Urinary bladder (tissue), 4 donors: Measurements from ENCODE around the gene OSCP1. TPM values are rescaled to one million over a fixed set of nuclear protein-coding genes. Genes with fewer than 3 reads are reported as not detected.
"Not testable (repeated sequence)": the region's sequence is repeated elsewhere in the genome, so short reads cannot be mapped to it uniquely, and the experiment has no call there.

Experiments
- DNase-seq: peaks from one replicate; pipeline ENCODE4 v3.0.0-alpha.2; 2015; ENCODE audit errors: extremely low spot score
- H3K27ac ChIP-seq: one replicate; pipeline ENCODE4 v1.5.1; 2013; ENCODE audit warnings: low read depth, mild to moderate bottlenecking, moderate library complexity
- H3K36me3 ChIP-seq: one replicate; pipeline ENCODE4 v1.6.1; 2013; ENCODE audit warnings: mild to moderate bottlenecking, moderate library complexity; ENCODE audit not compliant: insufficient read depth
- H3K4me1 ChIP-seq: one replicate; pipeline ENCODE4 v1.6.1; 2013; ENCODE audit warnings: mild to moderate bottlenecking, moderate library complexity; ENCODE audit not compliant: insufficient read depth
- H3K4me3 ChIP-seq: one replicate; pipeline ENCODE4 v1.5.1; 2013; ENCODE audit warnings: low read depth, low read length
- WGBS: extraction: QIAGEN DNeasy Blood & Tissue Kit; methylation state at CpG from one replicate; pipeline ENCODE4 v1.1.7; 2013; 5-methylcytosine and 5-hydroxymethylcytosine counted together
- polyA plus RNA-seq: library from polyadenylated mRNA; stranded (reverse); fragments of 200-250 nt; gene quantifications from one replicate; pipeline ENCODE4 v1.2.3, GENCODE V29; 2013
- total RNA-seq: library from RNA; depleted of rRNA; stranded (reverse); fragments of >200 nt; gene quantifications from one replicate; pipeline ENCODE4 v1.2.3, GENCODE V29; 2014
- donor health status: healthy with polysubstance abuse.
- donor health status: healthy.

The OSCP1 gene
- total and polyA plus RNA-seq, 2 donors, result 10.6 to 12.4 TPM

DNA sequence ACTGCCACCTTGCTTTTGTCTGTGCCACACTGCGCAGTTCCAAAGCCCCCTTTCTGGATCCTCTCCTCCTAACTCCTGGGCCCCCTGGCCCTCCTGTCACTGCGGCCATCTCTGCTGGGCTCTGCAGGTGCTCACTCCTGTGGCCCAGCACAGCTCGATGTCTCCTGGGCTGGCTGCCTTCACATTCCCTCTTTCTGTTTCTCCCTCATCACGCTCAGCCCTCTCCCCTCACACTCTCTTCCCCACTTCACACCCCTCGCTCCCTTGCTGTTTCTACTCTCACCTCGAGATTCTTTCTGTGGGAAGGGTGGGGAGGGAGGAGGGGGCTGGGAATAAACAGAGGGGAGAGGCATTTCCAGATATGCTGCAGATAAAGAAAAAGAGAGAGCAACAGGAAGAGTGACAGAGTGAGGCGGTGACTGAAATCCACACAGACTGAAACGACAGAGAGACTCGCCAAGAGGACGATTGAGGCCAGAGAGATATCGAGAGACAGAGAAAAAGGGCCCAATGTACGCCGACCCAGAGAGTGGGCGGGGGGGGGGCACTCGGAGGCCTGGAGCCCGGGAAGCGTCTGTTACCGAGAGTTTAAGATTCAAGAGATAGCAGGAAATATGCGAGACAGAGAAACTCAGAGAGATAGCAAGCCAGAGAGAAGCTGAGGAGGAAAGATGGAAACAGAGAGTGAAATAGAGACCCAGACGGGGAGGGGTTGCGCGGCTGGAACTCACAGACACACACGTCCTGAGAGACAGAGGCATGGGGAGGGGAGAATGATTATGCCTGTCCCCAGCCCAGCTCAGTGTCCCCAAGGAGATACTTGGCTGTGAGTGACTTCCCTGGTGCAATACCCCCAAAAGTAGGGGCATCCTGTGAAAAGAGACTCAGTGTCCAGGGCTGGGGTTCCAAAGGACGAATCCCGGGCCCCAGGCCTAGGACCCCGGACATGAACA is 31.8 kb upstream of the OSCP1 start:
- Histone ChIP-seq H3K4me3 (no peak overlapping the region), H3K27ac (no peak overlapping the region), H3K36me3 (no peaks in the 10 kb centered on the region), H3K4me1 (no peaks in the 10 kb centered on the region)
- WGBS, result 33% methylated on average over 26 of the region's 26 CpGs
- DNase-seq, result no peak

- no peaks in the 10 kb centered on the region for H3K36me3 ChIP-seq
- no peak overlapping the region for H3K27ac ChIP-seq
- 84% methylated on average over 6 of the region's 6 CpGs for WGBS
- H3K4me1 ChIP-seq, result no peaks in the 10 kb centered on the region
- H3K4me3 ChIP-seq, result no peak overlapping the region
- DNase-seq, result no peak
These were observed 30.8 kb upstream of the OSCP1 start for GRCh38 chr1:36481091-36481490.

DNA sequence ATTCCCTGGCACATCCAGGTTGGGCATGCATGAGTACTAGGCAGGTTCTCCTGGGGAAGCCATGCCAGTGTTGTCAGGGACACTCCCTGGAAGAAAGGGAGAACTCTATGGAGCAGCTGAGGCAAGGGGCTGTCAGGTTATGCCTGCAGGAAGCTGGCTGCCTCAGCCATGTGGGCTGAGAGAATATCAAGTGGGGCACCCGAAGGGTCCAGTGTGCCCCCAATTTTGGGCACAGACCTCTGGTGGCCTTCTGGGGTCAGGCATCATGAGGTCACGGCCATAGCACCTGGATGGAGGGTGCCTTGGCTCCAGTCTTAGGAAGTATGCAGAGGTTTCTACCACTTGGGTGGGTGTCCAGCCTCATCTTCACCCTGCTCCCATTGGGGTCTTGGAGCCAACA is 29.9 kb upstream of the OSCP1 start:
- no peak overlapping the region for H3K27ac ChIP-seq
- H3K4me1 ChIP-seq, result no peaks in the 10 kb centered on the region
- no peaks in the 10 kb centered on the region for H3K36me3 ChIP-seq
- no peak for DNase-seq
- H3K4me3 ChIP-seq, result no peak overlapping the region
- WGBS, result 91% methylated on average over 2 of the region's 2 CpGs

DNA sequence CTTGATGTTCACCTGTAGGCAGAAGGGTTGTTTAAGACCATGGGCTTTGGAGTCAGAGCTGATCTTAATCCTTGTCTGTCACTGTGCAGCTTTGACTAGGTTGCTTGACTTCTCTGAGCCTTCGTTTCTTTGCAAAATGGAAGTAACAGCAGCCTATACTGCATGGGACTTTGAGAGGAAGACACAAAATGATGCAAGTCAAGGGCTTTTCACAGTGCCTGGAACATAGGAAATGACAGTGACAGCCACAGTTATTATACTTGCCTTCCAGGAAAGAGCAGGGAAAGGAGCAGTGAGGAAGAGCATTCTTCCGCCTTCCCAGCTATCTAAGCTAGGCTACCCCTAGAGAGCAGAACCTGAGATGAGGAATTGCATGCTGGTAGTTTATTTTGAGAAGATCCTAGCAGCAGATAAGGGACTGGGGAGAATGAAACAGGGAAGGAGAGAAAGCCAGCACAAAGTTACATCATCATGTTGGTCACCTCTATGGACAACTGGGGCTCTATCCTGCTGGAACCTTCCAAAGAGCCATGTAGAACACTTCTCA is 29.3 kb upstream of the OSCP1 start:
- H3K27ac ChIP-seq, result no peak overlapping the region
- WGBS, result 63% methylated on average over 2 of the region's 2 CpGs

GRCh38 chr1:36477615-36478014 is 27.4 kb upstream of the OSCP1 start:
- 90% methylated on average over 13 of the region's 13 CpGs for whole genome bisulfite sequencing
- not testable (repeated sequence) for DNase-seq

More for the DNA sequence above, 29.3 kb upstream of the OSCP1 start:
- no peaks in the 10 kb centered on the region for H3K36me3 ChIP-seq
- no peak overlapping the region for H3K4me3 ChIP-seq
- no peak for DNase-seq
- H3K4me1 ChIP-seq, result no peaks in the 10 kb centered on the region

DNA sequence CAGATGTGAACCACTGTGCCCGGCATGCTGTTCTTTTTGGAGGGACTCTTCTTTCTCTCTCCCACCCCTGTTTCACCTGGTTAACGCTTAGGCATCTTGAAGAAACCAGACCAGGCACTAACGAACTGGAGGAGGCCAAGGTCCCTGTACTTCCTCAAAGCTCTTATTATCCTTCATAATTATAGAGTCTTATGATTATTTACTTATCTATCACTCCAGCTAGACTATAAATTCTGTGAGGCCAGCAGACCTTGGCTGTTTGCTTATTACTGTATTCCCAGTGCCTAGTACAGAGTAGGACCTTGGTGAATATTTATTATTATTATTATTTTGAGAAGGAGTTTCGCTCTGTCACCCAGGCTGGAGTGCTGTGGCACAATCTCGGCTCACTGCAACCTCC is 26.7 kb upstream of the OSCP1 start:
- Histone ChIP-seq H3K4me1 (no peaks in the 10 kb centered on the region), H3K36me3 (no peaks in the 10 kb centered on the region), H3K27ac (no peak overlapping the region), H3K4me3 (no peak overlapping the region)
- DNase-seq, result no peak
- WGBS, result 80% methylated on average over 5 of the region's 5 CpGs

More at GRCh38 chr1:36477615-36478014, 27.4 kb upstream of the OSCP1 start:
- H3K36me3 ChIP-seq, H3K27ac ChIP-seq, H3K4me3 ChIP-seq, H3K4me1 ChIP-seq: not testable (repeated sequence)

DNA sequence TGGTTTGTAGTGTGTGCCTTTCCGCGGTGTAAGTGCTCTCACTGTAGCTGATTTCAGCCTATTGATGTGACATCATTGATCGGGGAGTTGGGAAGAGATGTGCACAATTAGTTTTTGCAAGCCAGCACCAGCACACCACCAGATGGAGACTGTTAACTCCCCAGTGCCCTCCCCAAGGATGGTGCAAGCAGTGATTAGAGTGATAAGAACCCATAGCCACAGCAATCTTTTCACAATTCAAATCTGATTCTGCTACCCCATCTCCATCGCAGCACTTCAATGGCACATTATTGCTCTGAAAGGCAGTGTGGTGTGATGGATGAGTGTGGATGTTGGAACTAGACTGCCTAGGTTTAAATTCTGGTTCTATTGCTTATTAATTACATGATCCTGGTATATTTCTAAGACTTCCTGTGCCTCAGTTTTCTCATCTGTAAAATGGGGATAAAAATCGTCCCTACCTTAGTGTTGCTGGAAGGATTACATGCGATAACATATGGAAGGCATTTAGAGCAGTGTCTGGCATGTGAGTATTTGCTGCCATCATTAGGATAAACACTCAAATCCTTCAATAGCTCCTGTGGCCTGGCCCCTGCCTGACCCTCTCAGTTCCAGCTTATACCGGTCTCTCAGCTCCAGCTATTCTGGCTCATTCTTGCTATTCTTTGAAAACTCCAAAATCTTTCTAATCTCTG is 25.8 kb upstream of the OSCP1 start:
- 70% methylated on average over 7 of the region's 7 CpGs for WGBS

GRCh38 chr1:36475341-36475740 is 25.1 kb upstream of the OSCP1 start:
- no peak for DNase-seq
- Histone ChIP-seq H3K36me3 (no peaks in the 10 kb centered on the region), H3K4me3 (no peak overlapping the region), H3K27ac (no peak overlapping the region), H3K4me1 (no peaks in the 10 kb centered on the region)
- WGBS, result 58% methylated on average over 9 of the region's 9 CpGs

More for the DNA sequence above, 25.8 kb upstream of the OSCP1 start:
- Histone ChIP-seq H3K27ac (no peak overlapping the region), H3K4me3 (no peak overlapping the region), H3K4me1 (no peaks in the 10 kb centered on the region), H3K36me3 (no peaks in the 10 kb centered on the region)
- DNase-seq, result no peak

DNA sequence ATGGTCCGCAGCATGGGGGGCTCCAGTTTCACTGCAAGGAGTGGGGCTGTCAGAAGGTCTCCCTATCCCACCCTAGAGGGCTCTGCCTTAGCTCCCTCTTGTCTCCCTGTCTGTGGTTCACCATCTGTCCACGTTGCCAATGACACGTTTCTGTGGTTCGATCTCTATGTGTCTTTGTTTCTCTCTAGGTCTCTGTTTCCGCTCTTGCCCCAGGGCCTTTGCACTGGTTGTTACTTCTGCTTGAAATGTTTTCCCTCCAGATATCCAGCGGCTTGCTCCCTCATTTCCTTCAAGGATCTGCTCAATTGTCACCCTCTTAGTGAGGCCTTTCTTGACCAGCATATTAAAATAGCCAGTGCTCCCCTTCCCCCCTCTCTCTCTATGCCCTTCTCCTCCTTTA is 22.4 kb upstream of the OSCP1 start:
- Histone ChIP-seq H3K4me1 (no peaks in the 10 kb centered on the region), H3K4me3 (no peak overlapping the region), H3K27ac (no peak overlapping the region), H3K36me3 (no peaks in the 10 kb centered on the region)
- no peak for DNase-seq
- 82% methylated on average over 6 of the region's 6 CpGs for WGBS

- H3K4me3 ChIP-seq, result no peak overlapping the region
- no peaks in the 10 kb centered on the region for H3K36me3 ChIP-seq
- no peak overlapping the region for H3K27ac ChIP-seq
- no peaks in the 10 kb centered on the region for H3K4me1 ChIP-seq
- no peak for DNase-seq
- 55% methylated on average over 22 of the region's 22 CpGs for WGBS
These were observed 21.8 kb upstream of the OSCP1 start for GRCh38 chr1:36471830-36472641.

DNA sequence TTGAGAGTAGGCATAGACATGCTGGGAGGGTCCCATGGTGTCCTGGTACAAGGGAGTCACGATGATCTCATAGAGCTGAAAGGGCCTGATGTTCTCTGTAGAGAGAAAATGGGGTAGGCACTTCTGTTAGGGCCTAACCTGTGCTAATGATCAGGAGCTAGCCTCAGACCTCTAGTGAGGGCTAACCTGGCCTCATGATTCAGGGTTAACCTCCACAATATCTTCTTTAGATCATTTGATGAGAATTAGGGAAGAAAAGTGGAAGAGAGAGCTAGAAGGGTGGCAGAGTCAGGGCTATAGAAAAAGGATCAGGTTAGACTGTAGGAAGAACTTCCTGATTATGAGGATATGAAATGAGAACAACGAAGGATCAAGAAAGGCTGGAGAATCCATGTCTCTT is 18.9 kb upstream of the OSCP1 start:
- no peaks in the 10 kb centered on the region for H3K36me3 ChIP-seq
- no peaks in the 10 kb centered on the region for H3K4me1 ChIP-seq
- WGBS, result 86% methylated on average over 2 of the region's 2 CpGs
- no peak overlapping the region for H3K4me3 ChIP-seq
- no peak for DNase-seq
- no peak overlapping the region for H3K27ac ChIP-seq

DNA sequence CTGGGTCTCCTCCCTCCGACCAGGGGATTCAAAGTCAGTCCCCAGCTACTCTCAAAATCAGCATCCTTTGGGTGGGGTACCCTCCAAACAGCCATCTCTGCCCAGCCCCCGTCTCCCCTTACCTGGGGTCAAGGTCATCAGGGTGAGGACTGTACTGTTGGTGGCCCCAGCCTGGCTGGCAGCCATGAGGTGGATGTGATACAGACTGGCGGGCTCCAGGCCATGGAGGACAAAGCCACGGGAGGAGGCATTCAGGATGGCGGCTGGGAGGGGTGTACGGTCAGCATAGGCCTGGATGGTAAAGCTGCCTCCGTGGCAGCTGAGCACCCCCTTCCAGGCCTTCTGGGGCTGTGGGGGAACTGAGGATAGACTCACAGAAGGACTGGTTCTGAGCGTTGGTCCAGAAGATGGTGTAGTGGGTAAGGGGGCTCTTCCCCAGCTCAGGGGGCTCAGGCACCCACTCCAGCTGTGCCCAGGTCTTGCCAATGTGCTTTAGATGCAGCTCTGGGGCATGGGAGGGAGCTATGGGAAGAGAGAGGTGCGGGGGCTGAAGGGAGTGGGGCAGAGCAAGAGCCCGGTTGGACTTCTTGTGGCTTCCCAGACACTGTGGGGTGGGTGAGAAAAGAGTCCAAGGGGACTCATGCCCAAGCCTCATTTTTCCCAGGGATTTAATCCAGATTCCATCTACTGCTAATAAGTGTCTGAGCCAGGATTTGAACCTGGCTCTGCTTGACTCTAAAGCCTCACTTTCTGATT is 17.6 kb upstream of the OSCP1 start:
- Histone ChIP-seq H3K4me1 (no peaks in the 10 kb centered on the region), H3K27ac (no peak overlapping the region), H3K4me3 (no peak overlapping the region), H3K36me3 (no peaks in the 10 kb centered on the region)
- no peak for DNase-seq
- WGBS, result 89% methylated on average over 10 of the region's 10 CpGs

GRCh38 chr1:36467027-36467410 is 16.8 kb upstream of the OSCP1 start:
- WGBS, result 94% methylated on average over 4 of the region's 4 CpGs
- Histone ChIP-seq H3K36me3 (no peaks in the 10 kb centered on the region), H3K4me3 (no peak overlapping the region)

More at GRCh38 chr1:36467027-36467410, 16.8 kb upstream of the OSCP1 start:
- H3K4me1 ChIP-seq, result no peaks in the 10 kb centered on the region
- H3K27ac ChIP-seq, result no peak overlapping the region
- DNase-seq, result no peak
